ENCODE results near the gene EN2.

- TF ChIP-seq CTCF (IDR thresholded peaks at IDR 0.05), result no peak
- TF ChIP-seq POLR2A (IDR thresholded peaks at IDR 0.05), result no peak
- TF ChIP-seq POLR2AphosphoS5 (IDR thresholded peaks at IDR 0.05), result no peak
- no peak for TF ChIP-seq EP300 (IDR thresholded peaks at IDR 0.05; ENCODE audit: low read depth)
Observed at GRCh38 chr7:155427411-155428038, 30.4 kb upstream of the EN2 start.

Measured in transverse colon (tissue), 4 donors.